Esophagus squamous epithelium (tissue), 4 donors: ENCODE results near the gene MAP2K3.
"Not testable (repeated sequence)": the region's sequence is repeated elsewhere in the genome, so short reads cannot be mapped to it uniquely, and the experiment has no call there.

ENCODE experiments used
- POLR2A ChIP-seq, 4 donors: fragments of 450-650 bp; IDR thresholded peaks; one replicate each; pipeline ENCODE4 v1.6.1; 2017; ENCODE audit warnings: antibody characterized with exemption in 4 of 4, mild to moderate bottlenecking in 4 of 4, moderate library complexity in 3 of 4
- TF ChIP-seq, protein P1 (sequence below), 6 experiments: fragments of 450-650 bp in 4 of 6; fragments of 200-600 bp in 2 of 6; sonication (generic) in 2 of 6; IDR thresholded peaks; one replicate each; pipeline ENCODE4 v1.5.1; 2016 to 2019; ENCODE audit warnings: antibody characterized with exemption in 6 of 6, mild to moderate bottlenecking in 4 of 6, moderate library complexity in 4 of 6

DNA sequence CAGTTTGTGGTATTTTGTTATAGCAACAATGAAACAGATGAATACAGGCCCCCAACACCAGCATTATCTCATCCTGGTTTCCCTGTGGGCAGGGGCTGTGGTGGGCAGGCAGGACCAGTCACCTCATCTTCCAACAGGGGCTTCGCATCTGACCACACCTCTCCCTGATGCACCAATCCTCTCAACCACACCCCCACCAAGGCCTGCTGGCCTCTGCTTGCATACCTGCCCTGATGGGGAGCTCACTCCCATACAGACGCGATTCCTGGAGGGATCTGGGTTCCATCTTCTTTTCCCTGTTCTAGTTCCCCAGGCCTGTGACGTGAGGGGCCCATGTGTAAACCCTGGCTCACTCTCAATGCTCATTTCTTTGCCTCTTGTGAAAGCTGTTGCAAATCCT, 34.7 kb downstream of the MAP2K3 start:
- not testable (repeated sequence) for TF ChIP-seq POLR2A (IDR thresholded peaks at IDR 0.05)
- TF ChIP-seq, protein P1, sequence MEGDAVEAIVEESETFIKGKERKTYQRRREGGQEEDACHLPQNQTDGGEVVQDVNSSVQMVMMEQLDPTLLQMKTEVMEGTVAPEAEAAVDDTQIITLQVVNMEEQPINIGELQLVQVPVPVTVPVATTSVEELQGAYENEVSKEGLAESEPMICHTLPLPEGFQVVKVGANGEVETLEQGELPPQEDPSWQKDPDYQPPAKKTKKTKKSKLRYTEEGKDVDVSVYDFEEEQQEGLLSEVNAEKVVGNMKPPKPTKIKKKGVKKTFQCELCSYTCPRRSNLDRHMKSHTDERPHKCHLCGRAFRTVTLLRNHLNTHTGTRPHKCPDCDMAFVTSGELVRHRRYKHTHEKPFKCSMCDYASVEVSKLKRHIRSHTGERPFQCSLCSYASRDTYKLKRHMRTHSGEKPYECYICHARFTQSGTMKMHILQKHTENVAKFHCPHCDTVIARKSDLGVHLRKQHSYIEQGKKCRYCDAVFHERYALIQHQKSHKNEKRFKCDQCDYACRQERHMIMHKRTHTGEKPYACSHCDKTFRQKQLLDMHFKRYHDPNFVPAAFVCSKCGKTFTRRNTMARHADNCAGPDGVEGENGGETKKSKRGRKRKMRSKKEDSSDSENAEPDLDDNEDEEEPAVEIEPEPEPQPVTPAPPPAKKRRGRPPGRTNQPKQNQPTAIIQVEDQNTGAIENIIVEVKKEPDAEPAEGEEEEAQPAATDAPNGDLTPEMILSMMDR (IDR thresholded peaks at IDR 0.05), result not testable (repeated sequence)
